Measurements from ENCODE around the gene LBHD2. TPM values are rescaled to one million over a fixed set of nuclear protein-coding genes. Genes with fewer than 3 reads are reported as not detected.

LBHD2 gene
- total RNA-seq, 4 donors from 2014 or later: not detected

GRCh38 chr14:103099081-103099732 lies 15.2 kb downstream of the LBHD2 start:
- Histone ChIP-seq H3K4me1 (peaks cover 0 to 19% of the 10 kb centered on the region in 2 donors), H3K27ac (no peak overlapping the region), H3K4me3 (replicated peaks in 1 of 3) (no peak overlapping the region), H3K27me3 (peaks cover 9% of the 10 kb centered on the region), H3K9me3 (no peaks in the 10 kb centered on the region), H3K36me3 (no peaks in the 10 kb centered on the region)
- TF ChIP-seq POLR2A (IDR thresholded peaks at IDR 0.05): no peak
- DNase-seq: no peak
- intact Hi-C loops (cut with DNase I): loop anchor here (10.0 kb wide), 1 partner anchor 404 kb away; no protein-coding TSS in a partner anchor
- WGBS, 2 donors: 64 to 72% methylated on average over 9 to 10 of the region's 12 CpGs

- intact Hi-C loops (cut with DNase I): loop anchor here (5.0 to 10.0 kb wide), 2 partner anchors 192 to 405 kb away; no protein-coding TSS in a partner anchor
- H3K27ac ChIP-seq: no peak overlapping the region
- no peak for DNase-seq
- H3K9me3 ChIP-seq: no peaks in the 10 kb centered on the region
- H3K4me1 ChIP-seq: peaks cover 0 to 25% of the 10 kb centered on the region in 2 donors
- no peak for TF ChIP-seq POLR2A (IDR thresholded peaks at IDR 0.05)
- TF ChIP-seq CTCF (IDR thresholded peaks at IDR 0.05): no peak
- H3K36me3 ChIP-seq: no peaks in the 10 kb centered on the region
- H3K27me3 ChIP-seq: peaks cover 9% of the 10 kb centered on the region
- WGBS, 2 donors: 60 to 94% methylated on average over 1 to 7 of the region's 8 CpGs
- no peak overlapping the region for H3K4me3 ChIP-seq (replicated peaks in 1 of 3)
Observed at GRCh38 chr14:103099733-103100280, 15.8 kb downstream of the LBHD2 start.

- 90 to 95% methylated on average over 12 to 21 of the region's 25 CpGs for WGBS, 2 donors
- H3K4me3 ChIP-seq (replicated peaks in 1 of 3): no peak overlapping the region
- no peak for DNase-seq
- H3K9me3 ChIP-seq: no peaks in the 10 kb centered on the region
- H3K4me1 ChIP-seq: peaks cover 0 to 30% of the 10 kb centered on the region in 2 donors
- no peak for TF ChIP-seq POLR2A (IDR thresholded peaks at IDR 0.05)
- TF ChIP-seq CTCF (IDR thresholded peaks at IDR 0.05): no peak
- no peaks in the 10 kb centered on the region for H3K36me3 ChIP-seq
- no peak overlapping the region for H3K27ac ChIP-seq
- intact Hi-C loops (cut with DNase I): loop anchor here (5.0 kb wide), 1 partner anchor 192 kb away; no protein-coding TSS in a partner anchor
- H3K27me3 ChIP-seq: peaks cover 9% of the 10 kb centered on the region
Observed at GRCh38 chr14:103100281-103101121, 16.5 kb downstream of the LBHD2 start.

- WGBS, 2 donors: 92 to 94% methylated on average over 11 of the region's 11 CpGs
- Histone ChIP-seq H3K36me3 (no peaks in the 10 kb centered on the region), H3K27me3 (peaks cover 9% of the 10 kb centered on the region), H3K4me3 (replicated peaks in 1 of 3) (no peak overlapping the region), H3K4me1 (peaks cover 0 to 30% of the 10 kb centered on the region in 2 donors), H3K27ac (no peak overlapping the region), H3K9me3 (no peaks in the 10 kb centered on the region)
- intact Hi-C loops (cut with DNase I): loop anchor here (5.0 kb wide), 1 partner anchor 191 kb away; no protein-coding TSS in a partner anchor
- TF ChIP-seq CTCF (IDR thresholded peaks at IDR 0.05) (no peak), POLR2A (IDR thresholded peaks at IDR 0.05) (no peak)
- DNase-seq: no peak
Observed at GRCh38 chr14:103101257-103101962, 17.4 kb downstream of the LBHD2 start.

Data from thyroid gland (tissue), 4 donors.